Tibial artery (tissue), 4 donors: Measurements from ENCODE around the gene ANGEL2.

Source experiments
- DNase-seq, 2 donors: peaks; one replicate each; pipeline ENCODE4 v3.0.0-alpha.2; 2019
- H3K27ac ChIP-seq, 2 donors: fragments of 200-600 bp; sonication (generic) in 1 of 2; 1 replicate in 1 of 2; 2 replicates in 1 of 2; pipeline ENCODE4 v1.5.1; 2018 to 2019; ENCODE audit warnings: mild to moderate bottlenecking in 1 of 2
- H3K27me3 ChIP-seq, 2 donors: fragments of 200-600 bp; sonication (generic) in 1 of 2; one replicate each; pipeline versions ENCODE4 v1.5.1 to v1.6.0; 2016 to 2019
- H3K36me3 ChIP-seq, 3 donors: fragments of 200-600 bp; sonication (generic) in 2 of 3; one replicate each; pipeline ENCODE4 v1.5.1; 2016 to 2019; ENCODE audit warnings: mild to moderate bottlenecking in 2 of 3
- H3K4me1 ChIP-seq, 4 donors: fragments of 200-600 bp; sonication (generic) in 2 of 4; 1 replicate in 3 of 4; 2 replicates in 1 of 4; pipeline ENCODE4 v1.5.1; 2016 to 2019
- H3K4me3 ChIP-seq, 2 donors: fragments of 200-600 bp; sonication (generic) in 1 of 2; 1 replicate in 1 of 2; 2 replicates in 1 of 2; pipeline ENCODE4 v1.5.1; 2018 to 2019; ENCODE audit warnings: mild to moderate bottlenecking in 2 of 2
- H3K9me3 ChIP-seq, 3 donors: fragments of 200-600 bp; sonication (generic) in 1 of 3; one replicate each; pipeline ENCODE4 v1.5.1; 2016 to 2019
- CTCF ChIP-seq, 2 experiments: fragments of 200-600 bp in 1 of 2; fragments of 450-650 bp in 1 of 2; IDR thresholded peaks; one replicate each; pipeline ENCODE4 v1.5.1; 2017 to 2019; ENCODE audit warnings: antibody characterized with exemption in 2 of 2, mild to moderate bottlenecking in 1 of 2, moderate library complexity in 1 of 2
- intact Hi-C: fragments of 100-400 bp; cut with DNase I; formaldehyde crosslinking; loops from one replicate; pipeline ENCODE4 v1.15.0; 2023; ENCODE audit warnings: low total_unique reads

The ANGEL2 gene

GRCh38 chr1:213015099-213016050, at the start of gene ANGEL2:
Gene ANGEL2, minus strand, starts transcription at chr1:213015867. Its CDS starts 196 bp downstream, at chr1:213015671.
- peaks cover 0 to 19% (median 7%) of the 10 kb centered on the region in 4 donors for H3K4me1 ChIP-seq
- no peaks in the 10 kb centered on the region for H3K9me3 ChIP-seq
- DNase-seq = peak; percentile 97 to 98
- peaks cover 0 to 5% (median 0%) of the 10 kb centered on the region in 3 donors for H3K36me3 ChIP-seq
- TF ChIP-seq CTCF (IDR thresholded peaks at IDR 0.05) = no peak
- H3K4me3 ChIP-seq = peak within 1 kb of the TSS; percentile 67 to 93
- peak within 1 kb of the TSS; percentile 88 to 92 for H3K27ac ChIP-seq
- H3K27me3 ChIP-seq = no peaks in the 10 kb centered on the region
- intact Hi-C loops = loop anchor here (10.0 kb wide), 1 partner anchor 161 kb away; the partner anchor contains the start of gene FLVCR1

GRCh38 chr1:213061263-213061662, 45.6 kb upstream of the ANGEL2 start:
- no peak overlapping the region for H3K27ac ChIP-seq
- H3K4me3 ChIP-seq = no peak overlapping the region
- H3K36me3 ChIP-seq = no peaks in the 10 kb centered on the region
- no peaks in the 10 kb centered on the region for H3K9me3 ChIP-seq
- no peaks in the 10 kb centered on the region for H3K27me3 ChIP-seq
- TF ChIP-seq CTCF (IDR thresholded peaks at IDR 0.05) = no peak
- DNase-seq = no peak
- peaks cover 0 to under 1% (median 0%) of the 10 kb centered on the region in 4 donors for H3K4me1 ChIP-seq
- intact Hi-C loops = no loop called here

- Histone ChIP-seq H3K36me3 (no peaks in the 10 kb centered on the region), H3K4me3 (no peak overlapping the region), H3K4me1 (peaks cover 0 to 2% (median 0%) of the 10 kb centered on the region in 4 donors), H3K27me3 (no peaks in the 10 kb centered on the region), H3K27ac (no peak overlapping the region), H3K9me3 (no peaks in the 10 kb centered on the region)
- intact Hi-C loops = no loop called here
- no peak for DNase-seq
- TF ChIP-seq CTCF (IDR thresholded peaks at IDR 0.05) = no peak
Measured at GRCh38 chr1:213060836-213061235, 45.2 kb upstream of the ANGEL2 start.

- H3K4me3 ChIP-seq = no peak overlapping the region
- H3K27ac ChIP-seq = no peak overlapping the region
- DNase-seq = no peak
- no peak for TF ChIP-seq CTCF (IDR thresholded peaks at IDR 0.05)
- H3K36me3 ChIP-seq = no peaks in the 10 kb centered on the region
- H3K27me3 ChIP-seq = no peaks in the 10 kb centered on the region
- intact Hi-C loops = no loop called here
- H3K4me1 ChIP-seq = peaks cover 0 to 8% (median 4%) of the 10 kb centered on the region in 4 donors
- H3K9me3 ChIP-seq = no peaks in the 10 kb centered on the region
Measured at GRCh38 chr1:213057264-213058059, 41.8 kb upstream of the ANGEL2 start.

- no peak for DNase-seq
- Histone ChIP-seq H3K27ac (no peak overlapping the region), H3K4me1 (peaks cover 0 to 16% (median 9%) of the 10 kb centered on the region in 4 donors), H3K9me3 (no peaks in the 10 kb centered on the region), H3K4me3 (no peak overlapping the region), H3K36me3 (no peaks in the 10 kb centered on the region), H3K27me3 (no peaks in the 10 kb centered on the region)
- no peak for TF ChIP-seq CTCF (IDR thresholded peaks at IDR 0.05)
- intact Hi-C loops = no loop called here
Measured at GRCh38 chr1:213055767-213056166, 40.1 kb upstream of the ANGEL2 start.
